ENCODE data around the gene SORCS2.

DNA sequence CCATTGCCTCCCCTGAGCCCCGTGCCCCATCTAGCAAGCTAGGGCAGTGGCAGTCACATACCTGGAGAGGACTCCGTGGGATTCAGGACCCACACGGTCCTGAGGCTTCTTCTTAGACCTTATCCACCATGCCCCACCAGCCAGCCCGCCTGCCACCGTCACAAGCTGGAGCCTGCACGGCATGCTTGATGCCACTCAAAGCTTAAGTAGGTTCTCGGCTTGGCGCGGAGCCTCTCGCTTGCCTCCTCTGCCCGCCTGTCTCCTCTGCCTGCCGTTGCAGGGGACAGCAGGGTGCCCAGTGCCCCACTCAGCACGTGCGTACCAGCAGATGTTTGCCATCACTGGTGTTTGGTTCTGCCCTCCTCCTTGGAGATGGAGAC, 228.3 kb downstream of the SORCS2 start:
- TF ChIP-seq, protein P1, sequence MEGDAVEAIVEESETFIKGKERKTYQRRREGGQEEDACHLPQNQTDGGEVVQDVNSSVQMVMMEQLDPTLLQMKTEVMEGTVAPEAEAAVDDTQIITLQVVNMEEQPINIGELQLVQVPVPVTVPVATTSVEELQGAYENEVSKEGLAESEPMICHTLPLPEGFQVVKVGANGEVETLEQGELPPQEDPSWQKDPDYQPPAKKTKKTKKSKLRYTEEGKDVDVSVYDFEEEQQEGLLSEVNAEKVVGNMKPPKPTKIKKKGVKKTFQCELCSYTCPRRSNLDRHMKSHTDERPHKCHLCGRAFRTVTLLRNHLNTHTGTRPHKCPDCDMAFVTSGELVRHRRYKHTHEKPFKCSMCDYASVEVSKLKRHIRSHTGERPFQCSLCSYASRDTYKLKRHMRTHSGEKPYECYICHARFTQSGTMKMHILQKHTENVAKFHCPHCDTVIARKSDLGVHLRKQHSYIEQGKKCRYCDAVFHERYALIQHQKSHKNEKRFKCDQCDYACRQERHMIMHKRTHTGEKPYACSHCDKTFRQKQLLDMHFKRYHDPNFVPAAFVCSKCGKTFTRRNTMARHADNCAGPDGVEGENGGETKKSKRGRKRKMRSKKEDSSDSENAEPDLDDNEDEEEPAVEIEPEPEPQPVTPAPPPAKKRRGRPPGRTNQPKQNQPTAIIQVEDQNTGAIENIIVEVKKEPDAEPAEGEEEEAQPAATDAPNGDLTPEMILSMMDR (IDR thresholded peaks at IDR 0.05), result no peak
- TF ChIP-seq POLR2A (IDR thresholded peaks at IDR 0.05), result no peak
